Fibroblast of villous mesenchyme (primary cell): ENCODE results near the gene GNA12. TPM values are rescaled to one million over a fixed set of nuclear protein-coding genes. Genes with fewer than 3 reads are reported as not detected.

Experiments used
- DNase-seq: peaks from one replicate; pipeline ENCODE4 v3.0.0-alpha.2; 2010; ENCODE audit warnings: low read depth
- H3K4me3 ChIP-seq: 2 replicates; pipeline ENCODE4 v1.5.1; 2011; ENCODE audit warnings: low read depth, mild to moderate bottlenecking, low read length
- total RNA-seq: library from RNA; depleted of rRNA; stranded (reverse); fragments of >200 nt; gene quantifications from 2 replicates; pipeline ENCODE4 v1.2.3, GENCODE V29; 2012
- TF ChIP-seq, protein P1 (sequence below): IDR thresholded peaks from 2 replicates; pipeline ENCODE4 v1.5.1; 2012; ENCODE audit warnings: low read depth, mild to moderate bottlenecking, low read length; ENCODE audit not compliant: insufficient read depth

GNA12 gene
- total RNA-seq, 1 donor, result 46.2 TPM

GRCh38 chr7:2800220-2800930 is 43.7 kb downstream of the GNA12 start:
- no peak overlapping the region for H3K4me3 ChIP-seq
- no peak for DNase-seq
- TF ChIP-seq, protein P1, sequence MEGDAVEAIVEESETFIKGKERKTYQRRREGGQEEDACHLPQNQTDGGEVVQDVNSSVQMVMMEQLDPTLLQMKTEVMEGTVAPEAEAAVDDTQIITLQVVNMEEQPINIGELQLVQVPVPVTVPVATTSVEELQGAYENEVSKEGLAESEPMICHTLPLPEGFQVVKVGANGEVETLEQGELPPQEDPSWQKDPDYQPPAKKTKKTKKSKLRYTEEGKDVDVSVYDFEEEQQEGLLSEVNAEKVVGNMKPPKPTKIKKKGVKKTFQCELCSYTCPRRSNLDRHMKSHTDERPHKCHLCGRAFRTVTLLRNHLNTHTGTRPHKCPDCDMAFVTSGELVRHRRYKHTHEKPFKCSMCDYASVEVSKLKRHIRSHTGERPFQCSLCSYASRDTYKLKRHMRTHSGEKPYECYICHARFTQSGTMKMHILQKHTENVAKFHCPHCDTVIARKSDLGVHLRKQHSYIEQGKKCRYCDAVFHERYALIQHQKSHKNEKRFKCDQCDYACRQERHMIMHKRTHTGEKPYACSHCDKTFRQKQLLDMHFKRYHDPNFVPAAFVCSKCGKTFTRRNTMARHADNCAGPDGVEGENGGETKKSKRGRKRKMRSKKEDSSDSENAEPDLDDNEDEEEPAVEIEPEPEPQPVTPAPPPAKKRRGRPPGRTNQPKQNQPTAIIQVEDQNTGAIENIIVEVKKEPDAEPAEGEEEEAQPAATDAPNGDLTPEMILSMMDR, result no peak

- no peak for DNase-seq
- TF ChIP-seq, protein P1, result no peak
- no peak overlapping the region for H3K4me3 ChIP-seq
Measured at GRCh38 chr7:2799253-2799652, 44.9 kb downstream of the GNA12 start.

DNA sequence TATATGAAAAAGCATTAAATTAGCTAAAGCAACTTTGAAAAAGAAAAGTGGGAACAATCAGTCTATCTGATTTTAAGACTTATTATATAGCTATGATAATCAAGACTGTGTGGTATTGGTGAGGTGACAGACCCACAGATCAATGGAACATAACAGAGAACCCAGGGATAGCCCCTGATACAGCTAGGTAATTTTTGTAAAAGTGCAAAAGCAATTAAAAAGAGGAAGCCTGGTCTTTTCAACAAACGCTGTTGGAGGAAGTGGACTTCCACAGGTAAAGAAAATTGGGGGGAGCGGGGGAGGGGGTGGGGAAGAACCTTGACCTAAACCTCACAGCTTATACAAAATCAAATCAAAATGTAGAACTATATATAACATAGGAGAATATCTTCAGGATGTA is 45.4 kb downstream of the GNA12 start:
- H3K4me3 ChIP-seq, result no peak overlapping the region
- TF ChIP-seq, protein P1, result no peak
- DNase-seq, result no peak

DNA sequence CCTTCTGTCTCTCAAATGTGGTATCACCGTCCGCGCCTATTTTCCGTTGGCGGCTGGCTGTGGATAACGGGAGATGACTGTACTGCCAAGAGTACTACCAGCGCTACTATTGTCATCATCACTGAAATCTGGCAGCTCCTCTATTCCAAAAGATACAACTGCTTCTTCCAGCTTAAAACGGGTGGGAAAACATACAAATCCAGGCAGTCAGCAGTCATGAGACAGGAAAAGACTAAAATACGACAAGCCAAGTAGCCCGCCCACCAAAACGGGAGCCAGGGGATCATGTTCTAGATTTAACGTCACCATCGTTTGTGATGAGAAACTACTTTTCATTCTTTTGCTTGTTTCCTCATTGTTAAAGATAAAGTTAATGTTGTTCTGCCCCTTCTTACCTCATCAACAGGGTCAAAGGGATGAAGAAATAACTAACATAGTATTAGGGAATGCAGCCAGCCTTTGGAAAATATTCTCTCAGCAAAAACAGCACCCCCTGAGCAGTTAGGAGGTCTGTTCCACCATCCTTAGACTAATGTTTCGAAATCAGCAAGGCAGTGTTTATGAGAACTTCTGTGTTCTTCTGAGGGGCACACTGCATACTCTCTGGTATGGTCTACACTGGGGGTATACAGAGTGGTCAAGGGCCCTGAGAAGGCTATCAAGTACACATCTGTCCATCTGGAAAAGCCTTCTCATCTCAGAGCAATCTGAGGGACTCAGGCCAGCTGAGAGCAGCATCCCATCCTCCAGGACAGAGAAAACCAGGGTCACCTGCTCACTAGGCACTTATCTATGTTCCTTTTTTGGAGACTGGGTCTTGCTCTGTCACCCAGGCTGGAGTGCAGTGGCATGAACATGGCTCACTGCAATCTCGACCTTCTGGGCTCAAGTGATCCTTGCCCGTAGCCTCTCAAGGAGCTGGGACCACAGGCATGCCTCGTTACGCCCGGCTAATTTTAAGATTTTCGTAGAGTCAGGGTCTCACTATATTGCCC is 47.5 kb downstream of the GNA12 start:
- H3K4me3 ChIP-seq, result peak overlapping the region; percentile 10
- peak; percentile 98 for DNase-seq
- TF ChIP-seq, protein P1, result no peak

GRCh38 chr7:2795906-2796305 is 48.2 kb downstream of the GNA12 start:
- no peak for DNase-seq
- TF ChIP-seq, protein P1, result no peak
- H3K4me3 ChIP-seq, result peak overlapping the region; percentile 10

DNA sequence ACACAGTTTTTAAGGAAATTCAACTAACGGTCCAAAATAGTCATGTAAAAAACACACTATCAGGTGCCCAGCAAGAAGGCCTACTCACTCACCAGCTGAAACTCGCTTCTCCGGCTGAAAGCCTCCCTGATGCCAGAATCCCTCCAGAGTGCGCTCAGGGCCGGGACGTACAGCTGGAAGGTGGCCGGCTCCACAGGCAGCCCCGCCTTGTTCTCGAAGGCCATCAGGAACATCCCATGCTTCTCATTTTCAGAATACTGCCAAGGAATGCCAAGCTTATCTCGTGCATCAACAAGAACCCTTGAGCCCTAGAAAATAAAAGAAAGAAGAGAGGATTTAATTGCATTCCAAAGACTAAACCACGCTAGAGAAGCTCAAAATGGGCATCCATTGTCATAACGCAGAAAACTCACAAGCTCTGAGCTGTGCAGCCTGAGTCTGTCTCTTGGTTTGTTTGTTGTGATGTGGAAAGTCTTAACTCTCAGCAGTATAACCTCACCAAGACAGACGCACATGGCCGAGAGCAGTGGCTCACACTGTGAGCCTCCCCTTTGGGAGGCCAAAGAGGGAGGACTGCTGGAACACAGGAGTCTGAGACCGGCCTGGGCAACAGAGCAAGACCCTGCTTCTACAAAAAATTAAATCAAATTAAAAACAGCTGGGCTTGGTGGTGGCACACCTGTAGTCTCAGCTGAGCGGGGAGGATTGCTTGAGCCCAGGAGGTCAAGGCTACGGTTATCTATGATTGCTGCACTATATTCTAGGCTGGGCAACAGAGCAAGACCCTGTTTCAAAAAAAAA is 49.1 kb downstream of the GNA12 start:
- TF ChIP-seq, protein P1, result no peak
- no peak for DNase-seq
- no peak overlapping the region for H3K4me3 ChIP-seq
